Muscle layer of colon (tissue), 2 donors: ENCODE results near the gene NPIPA7.
"Not testable (repeated sequence)": the region's sequence is repeated elsewhere in the genome, so short reads cannot be mapped to it uniquely, and the experiment has no call there.

ENCODE experiments used
- H3K27ac ChIP-seq: one replicate; pipeline ENCODE4 v1.7.0; 2013; ENCODE audit warnings: low read depth, mild to moderate bottlenecking, low read length, moderate library complexity
- H3K27me3 ChIP-seq, 2 donors: one replicate each; pipeline ENCODE4 v1.7.0; 2013; ENCODE audit warnings: low read length in 2 of 2, mild to moderate bottlenecking in 2 of 2; ENCODE audit not compliant: insufficient read depth in 2 of 2, control insufficient read depth in 1 of 2
- H3K36me3 ChIP-seq: one replicate; pipeline ENCODE4 v1.7.0; 2013; ENCODE audit warnings: mild to moderate bottlenecking, low read length; ENCODE audit not compliant: insufficient read depth
- H3K4me1 ChIP-seq: one replicate; pipeline ENCODE4 v1.7.0; 2013; ENCODE audit warnings: mild to moderate bottlenecking, low read length; ENCODE audit not compliant: insufficient read depth
- H3K4me3 ChIP-seq, 2 donors: one replicate each; pipeline ENCODE4 v1.7.0; 2013; ENCODE audit warnings: low read length in 2 of 2, low read depth in 1 of 2, mild to moderate bottlenecking in 1 of 2, moderate library complexity in 1 of 2
- H3K9ac ChIP-seq: one replicate; pipeline ENCODE4 v1.7.0; 2013; ENCODE audit warnings: low read length
- H3K9me3 ChIP-seq: one replicate; pipeline ENCODE4 v1.7.0; 2013; ENCODE audit warnings: mild to moderate bottlenecking, low read length
- donor health status: abdominal sarcoma.
- donor health status: Adenocarcinoma of cecum.

Gene NPIPA7

DNA sequence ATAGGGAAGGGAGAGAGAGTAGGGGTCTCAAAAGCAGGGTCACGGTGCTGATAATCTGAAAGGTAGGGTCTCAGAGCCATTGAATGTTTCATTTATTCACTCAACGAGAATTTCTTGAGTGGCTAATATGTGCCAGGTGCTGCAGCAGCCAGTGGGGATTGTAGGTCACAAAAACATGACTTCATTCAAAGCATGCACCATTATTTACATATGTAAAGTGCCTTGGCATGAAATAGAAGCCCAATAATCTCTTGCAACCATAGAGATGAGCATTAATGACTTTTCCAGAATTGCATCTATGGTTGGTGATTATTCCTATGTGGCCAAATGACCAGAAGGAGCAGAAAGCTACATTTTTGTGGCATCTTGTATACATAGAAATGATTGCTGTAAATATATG is 46.2 kb downstream of the NPIPA7 start:
- not testable (repeated sequence) for H3K4me3 ChIP-seq, H3K9me3 ChIP-seq, H3K9ac ChIP-seq, H3K4me1 ChIP-seq, H3K27ac ChIP-seq, H3K27me3 ChIP-seq, H3K36me3 ChIP-seq

DNA sequence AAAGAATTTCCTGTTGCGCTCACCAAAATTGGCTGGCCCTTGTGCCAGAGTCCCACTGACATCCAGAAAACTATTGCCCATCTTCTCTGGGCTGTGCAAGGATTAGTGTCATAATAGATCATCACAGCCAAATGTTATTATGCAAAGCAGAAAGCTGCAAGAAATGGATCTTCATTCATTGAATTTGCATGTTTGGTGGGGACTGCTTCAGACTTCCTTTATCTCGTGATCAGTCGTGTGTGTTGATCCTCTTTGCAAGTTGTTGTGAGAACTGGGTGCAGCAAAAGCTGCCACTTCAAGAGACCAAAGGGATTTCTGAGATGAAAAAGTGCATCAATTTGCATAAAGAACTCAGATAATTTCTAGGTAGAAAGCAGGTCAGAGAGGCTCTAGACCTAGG is 52.2 kb downstream of the NPIPA7 start:
- not testable (repeated sequence) for H3K9ac ChIP-seq, H3K27ac ChIP-seq, H3K9me3 ChIP-seq, H3K4me1 ChIP-seq, H3K4me3 ChIP-seq, H3K27me3 ChIP-seq, H3K36me3 ChIP-seq

DNA sequence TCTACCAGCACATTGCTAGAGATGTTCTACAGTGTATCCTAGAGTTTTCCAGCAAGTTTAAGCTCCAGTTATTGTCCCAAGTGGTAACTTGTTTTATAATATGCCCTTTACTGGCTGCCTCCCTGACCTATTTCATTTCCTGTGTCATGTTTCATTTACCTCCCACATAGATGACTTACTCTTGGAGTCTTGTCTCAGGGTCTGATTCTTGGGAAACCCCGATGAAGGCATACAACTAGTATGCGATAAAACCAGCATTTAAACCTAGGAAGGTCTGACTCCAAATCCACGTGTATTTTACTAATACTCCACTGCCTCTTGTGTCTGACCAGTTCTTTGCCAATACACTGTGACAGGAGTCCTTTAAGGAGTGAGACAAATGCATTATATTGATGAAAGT is 55.8 kb downstream of the NPIPA7 start:
- H3K27ac ChIP-seq, H3K36me3 ChIP-seq, H3K9me3 ChIP-seq, H3K9ac ChIP-seq, H3K4me3 ChIP-seq, H3K27me3 ChIP-seq, H3K4me1 ChIP-seq: not testable (repeated sequence)

DNA sequence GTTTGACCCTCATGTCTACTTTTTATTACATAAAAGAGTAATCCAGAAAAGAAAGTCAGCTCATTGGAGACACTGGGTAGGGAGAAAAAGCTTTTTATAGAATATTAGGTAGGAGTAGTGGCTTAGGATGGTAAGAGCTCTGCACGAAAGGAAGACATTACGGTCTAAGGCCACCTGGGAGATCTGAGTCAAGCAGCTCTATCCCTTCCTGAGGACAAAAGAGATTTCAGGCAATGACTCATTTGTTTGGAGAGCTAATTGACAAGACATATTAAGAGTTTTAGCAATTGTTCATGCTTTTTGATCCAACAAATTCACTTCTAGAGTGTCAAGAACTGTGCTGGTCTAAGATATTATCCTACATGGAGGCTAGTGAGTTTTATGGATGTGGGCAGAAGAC is 62.5 kb downstream of the NPIPA7 start:
- H3K27me3 ChIP-seq, H3K9me3 ChIP-seq, H3K36me3 ChIP-seq, H3K4me1 ChIP-seq, H3K9ac ChIP-seq, H3K27ac ChIP-seq, H3K4me3 ChIP-seq: not testable (repeated sequence)
